ENCODE data around the gene B3GAT1.

DNA sequence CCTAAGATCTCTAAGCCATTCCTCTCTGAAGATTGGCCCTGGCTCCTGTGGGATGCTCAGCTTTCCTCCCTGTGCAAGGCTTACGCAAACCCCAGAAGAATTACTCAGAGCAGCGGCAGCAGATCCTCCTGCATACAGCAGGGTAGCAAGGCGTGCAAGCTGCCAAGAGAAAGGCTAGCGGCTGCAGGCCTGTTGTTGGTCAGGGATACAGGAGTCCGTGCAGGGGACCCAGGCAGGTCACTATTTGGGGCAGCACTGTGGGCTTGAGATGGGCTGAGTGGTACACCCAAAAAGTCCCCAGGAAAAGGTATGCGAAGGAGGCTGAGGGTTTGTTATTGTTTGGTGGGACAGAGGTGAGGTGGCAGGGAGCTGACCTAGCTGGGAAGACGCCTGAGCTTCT lies 78.7 kb downstream of the B3GAT1 start:
- TF ChIP-seq, protein P1, sequence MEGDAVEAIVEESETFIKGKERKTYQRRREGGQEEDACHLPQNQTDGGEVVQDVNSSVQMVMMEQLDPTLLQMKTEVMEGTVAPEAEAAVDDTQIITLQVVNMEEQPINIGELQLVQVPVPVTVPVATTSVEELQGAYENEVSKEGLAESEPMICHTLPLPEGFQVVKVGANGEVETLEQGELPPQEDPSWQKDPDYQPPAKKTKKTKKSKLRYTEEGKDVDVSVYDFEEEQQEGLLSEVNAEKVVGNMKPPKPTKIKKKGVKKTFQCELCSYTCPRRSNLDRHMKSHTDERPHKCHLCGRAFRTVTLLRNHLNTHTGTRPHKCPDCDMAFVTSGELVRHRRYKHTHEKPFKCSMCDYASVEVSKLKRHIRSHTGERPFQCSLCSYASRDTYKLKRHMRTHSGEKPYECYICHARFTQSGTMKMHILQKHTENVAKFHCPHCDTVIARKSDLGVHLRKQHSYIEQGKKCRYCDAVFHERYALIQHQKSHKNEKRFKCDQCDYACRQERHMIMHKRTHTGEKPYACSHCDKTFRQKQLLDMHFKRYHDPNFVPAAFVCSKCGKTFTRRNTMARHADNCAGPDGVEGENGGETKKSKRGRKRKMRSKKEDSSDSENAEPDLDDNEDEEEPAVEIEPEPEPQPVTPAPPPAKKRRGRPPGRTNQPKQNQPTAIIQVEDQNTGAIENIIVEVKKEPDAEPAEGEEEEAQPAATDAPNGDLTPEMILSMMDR (IDR thresholded peaks at IDR 0.05), result no peak
- no peak for TF ChIP-seq POLR2A (IDR thresholded peaks at IDR 0.05)
